NCI-H526 treated with DMSO at 0.1 percent for 48 hours (cell line): ENCODE results near the gene AACS.
A peak's percentile ranks its signal among the peaks of the same experiment; 100 is the strongest.
"Not testable (repeated sequence)": the region's sequence is repeated elsewhere in the genome, so short reads cannot be mapped to it uniquely, and the experiment has no call there.

ENCODE experiments used
- DNase-seq: peaks from one replicate; lab custom pipeline; 2025; lab: John Stamatoyannopoulos, UW

Gene AACS, protein sequence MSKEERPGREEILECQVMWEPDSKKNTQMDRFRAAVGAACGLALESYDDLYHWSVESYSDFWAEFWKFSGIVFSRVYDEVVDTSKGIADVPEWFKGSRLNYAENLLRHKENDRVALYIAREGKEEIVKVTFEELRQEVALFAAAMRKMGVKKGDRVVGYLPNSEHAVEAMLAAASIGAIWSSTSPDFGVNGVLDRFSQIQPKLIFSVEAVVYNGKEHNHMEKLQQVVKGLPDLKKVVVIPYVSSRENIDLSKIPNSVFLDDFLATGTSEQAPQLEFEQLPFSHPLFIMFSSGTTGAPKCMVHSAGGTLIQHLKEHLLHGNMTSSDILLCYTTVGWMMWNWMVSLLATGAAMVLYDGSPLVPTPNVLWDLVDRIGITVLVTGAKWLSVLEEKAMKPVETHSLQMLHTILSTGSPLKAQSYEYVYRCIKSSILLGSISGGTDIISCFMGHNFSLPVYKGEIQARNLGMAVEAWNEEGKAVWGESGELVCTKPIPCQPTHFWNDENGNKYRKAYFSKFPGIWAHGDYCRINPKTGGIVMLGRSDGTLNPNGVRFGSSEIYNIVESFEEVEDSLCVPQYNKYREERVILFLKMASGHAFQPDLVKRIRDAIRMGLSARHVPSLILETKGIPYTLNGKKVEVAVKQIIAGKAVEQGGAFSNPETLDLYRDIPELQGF

DNA sequence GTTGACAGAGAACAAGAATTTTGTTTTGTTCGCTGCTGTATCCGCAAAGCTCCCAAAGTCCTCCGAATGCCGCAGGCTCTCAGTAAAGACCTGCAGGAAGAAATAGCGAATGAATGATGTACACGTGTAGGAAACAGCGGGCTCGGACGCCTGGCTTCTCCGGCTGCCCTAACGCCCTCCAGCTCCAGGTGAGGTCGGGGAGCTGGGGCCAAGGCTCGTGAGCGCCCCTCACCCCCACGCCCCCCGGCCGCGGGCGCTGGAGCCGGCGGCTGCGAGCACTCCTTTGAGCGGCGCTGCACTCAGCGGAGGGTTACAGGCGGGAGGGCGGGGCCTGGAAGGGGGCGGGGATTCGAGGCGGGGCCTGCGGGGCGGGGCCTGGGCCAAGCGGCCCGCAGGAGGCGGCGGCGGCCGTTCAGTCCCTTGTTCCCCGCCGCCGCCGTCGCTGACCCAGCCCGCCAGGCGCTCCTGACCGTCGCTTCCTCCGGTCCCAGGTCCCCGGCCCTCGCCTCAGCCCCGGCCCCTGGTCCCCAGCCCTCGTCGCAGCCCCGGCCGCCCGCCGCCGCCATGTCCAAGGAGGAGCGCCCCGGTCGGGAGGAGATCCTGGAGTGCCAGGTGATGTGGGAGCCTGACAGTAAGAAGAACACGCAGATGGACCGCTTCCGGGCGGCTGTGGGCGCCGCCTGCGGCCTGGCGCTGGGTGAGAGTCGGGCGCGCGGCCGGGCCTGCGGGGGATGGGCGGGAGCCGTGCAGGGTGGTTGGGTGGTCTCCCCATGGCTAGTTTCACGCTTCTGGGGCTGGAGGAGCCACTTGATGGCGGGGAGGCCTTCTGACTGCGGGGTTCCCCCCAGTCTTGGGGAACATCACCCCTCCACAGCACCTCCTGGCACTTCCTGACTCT lies at the start of gene AACS:
AACS (plus strand) TSS at position 415 of the 898 bp plus-strand sequence; CDS start at position 565, 150 bp downstream.
- peak; percentile 78 for DNase-seq

DNA sequence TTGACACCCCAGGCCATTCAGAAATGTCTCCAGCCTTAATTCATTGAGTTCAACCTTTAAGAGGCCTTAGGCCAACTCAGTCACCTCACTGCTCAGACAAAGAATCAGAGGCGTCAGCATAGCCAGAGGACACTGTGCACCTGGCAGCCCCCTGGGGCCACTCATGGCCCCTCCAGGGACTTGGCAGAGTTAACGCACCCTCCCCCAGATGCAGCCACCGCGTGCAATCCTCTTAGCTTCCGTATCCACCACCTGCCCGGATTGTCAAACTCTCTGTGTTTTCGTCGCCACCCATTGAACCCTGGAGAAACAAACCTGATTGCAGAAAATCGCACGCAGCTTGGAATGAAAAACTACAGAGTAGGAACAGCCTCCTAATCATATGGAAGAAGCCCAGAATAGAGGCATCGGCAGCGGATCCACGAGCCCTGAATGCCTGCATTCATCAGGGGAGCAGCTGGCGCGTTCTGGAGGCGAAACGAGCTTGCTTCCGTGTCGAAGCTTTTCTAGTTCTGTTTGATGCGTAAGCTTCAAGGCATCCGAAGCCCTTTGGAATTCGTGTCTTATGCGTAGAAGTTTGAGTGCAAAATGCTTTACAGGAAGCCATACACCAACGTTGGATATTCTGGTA lies 49.4 kb upstream of the AACS start:
- DNase-seq, result no peak

DNA sequence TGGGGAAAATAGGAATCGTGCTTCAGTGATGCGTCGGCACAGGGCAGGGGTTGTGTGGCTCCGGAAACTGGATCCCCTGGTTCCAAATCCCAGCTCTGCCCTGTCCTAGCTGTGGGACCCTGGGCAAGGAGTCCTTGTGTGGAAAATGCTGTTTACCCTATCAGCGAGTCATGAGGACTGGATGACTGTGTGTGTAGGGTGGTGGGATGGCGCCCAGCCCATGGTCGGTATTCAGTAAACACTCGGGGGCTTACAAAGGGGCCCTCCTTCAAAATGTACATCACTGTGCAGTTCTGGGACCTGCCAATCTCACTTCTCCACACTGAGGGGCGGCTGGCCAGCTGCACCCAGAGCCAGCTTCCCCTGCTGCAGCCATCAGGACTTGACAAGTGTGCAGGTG lies 47.4 kb upstream of the AACS start:
- DNase-seq, result no peak

DNA sequence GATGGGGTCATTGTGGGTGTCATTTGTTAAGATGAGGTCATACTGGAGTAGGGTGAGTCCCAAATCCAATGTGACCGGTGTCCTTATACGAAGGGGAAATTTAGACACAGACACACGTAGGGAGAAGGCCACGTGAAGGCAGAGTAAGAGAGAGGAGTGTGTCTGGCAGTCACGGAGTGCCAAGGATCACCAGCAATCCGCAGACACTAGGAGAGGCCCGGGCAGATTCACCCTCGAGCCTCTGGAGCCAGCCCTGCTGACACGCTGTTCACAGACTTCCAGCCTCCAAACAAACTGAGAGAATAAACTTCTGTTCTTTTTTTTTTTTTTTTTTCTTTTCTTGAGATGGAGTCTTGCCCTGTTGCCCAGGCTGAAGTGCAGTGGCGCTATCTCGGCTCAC lies 46.9 kb upstream of the AACS start:
- no peak for DNase-seq

DNA sequence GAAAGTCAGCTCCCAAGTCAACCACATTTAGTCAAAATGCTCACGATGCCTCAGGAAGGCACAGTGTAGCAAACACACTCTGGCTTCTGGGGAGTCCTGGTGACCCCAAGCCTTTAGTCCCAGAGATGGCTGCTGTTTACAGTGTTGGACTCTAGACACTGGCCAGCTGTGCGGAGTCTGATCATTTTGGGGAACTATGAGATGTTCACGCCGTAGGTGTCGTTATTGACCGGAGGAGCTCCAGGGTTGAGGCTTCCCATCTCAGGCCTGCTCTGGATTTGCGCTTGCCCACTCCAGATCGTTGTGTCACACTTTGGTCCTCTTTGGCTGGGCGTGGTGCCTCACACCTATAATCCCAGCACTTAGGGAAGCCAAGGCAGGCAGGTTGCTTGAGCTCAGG lies 44.1 kb upstream of the AACS start:
- no peak for DNase-seq

DNA sequence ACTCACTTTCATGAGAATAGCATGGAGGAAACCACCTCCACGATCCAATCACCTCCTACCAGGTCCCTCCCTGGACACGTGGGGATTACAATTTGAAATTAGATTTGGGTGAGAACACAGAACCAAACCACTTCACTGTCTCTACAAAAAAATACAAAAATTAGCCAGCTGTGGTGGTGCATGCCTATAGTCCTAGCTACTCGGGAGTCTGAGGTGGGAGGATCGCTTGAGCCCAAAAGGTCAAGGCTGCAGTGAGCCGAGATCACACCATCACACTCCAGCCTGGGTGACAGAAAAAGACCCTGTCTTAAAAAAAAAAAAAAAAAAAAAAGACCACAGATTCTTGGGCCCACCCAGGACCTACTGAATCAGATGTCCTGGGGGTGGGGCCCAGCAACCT lies 43.5 kb upstream of the AACS start:
- no peak for DNase-seq

DNA sequence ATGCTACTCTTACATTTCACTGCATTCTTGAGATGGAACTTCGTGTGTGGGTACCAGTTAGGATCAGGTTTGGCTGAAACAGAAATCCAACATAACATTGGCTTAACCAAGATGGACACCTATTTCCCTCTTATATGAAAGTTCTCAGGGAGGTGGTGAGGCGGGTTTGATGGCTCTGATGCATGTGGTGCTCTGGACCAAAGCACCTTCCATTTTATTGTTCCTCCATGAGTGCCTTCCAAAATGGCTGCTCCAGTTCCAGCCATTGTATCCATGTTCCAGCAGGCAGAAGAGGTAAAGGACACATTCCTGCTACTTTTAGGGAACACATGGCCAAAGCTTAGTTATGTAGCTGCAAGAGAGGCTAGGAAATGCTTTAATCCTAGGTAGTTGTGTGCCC lies 42.2 kb upstream of the AACS start:
- DNase-seq, result no peak

DNA sequence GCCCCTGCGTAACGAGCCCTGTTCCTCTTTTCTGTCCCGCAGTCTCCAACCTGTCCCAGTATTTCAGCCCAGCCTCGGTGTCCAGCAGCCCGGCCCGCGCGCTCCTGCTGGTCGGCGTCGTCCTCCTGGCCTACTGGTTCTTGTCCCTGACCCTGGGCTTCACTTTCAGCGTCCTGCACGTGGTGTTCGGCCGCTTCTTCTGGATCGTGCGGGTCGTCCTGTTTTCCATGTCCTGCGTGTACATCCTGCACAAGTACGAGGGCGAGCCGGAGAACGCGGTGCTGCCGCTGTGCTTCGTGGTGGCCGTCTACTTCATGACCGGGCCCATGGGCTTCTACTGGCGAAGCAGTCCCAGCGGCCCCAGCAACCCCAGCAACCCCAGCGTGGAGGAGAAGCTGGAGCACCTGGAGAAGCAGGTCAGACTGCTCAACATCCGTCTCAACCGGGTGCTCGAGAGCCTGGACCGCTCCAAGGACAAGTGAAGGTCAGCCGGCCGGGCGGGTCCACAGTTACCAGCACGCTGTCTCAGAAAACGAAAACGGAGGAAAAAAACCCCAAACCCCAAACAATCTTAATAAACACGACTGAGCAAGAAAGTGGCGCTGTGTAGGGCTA lies 40.2 kb upstream of the AACS start:
- DNase-seq, result no peak

DNA sequence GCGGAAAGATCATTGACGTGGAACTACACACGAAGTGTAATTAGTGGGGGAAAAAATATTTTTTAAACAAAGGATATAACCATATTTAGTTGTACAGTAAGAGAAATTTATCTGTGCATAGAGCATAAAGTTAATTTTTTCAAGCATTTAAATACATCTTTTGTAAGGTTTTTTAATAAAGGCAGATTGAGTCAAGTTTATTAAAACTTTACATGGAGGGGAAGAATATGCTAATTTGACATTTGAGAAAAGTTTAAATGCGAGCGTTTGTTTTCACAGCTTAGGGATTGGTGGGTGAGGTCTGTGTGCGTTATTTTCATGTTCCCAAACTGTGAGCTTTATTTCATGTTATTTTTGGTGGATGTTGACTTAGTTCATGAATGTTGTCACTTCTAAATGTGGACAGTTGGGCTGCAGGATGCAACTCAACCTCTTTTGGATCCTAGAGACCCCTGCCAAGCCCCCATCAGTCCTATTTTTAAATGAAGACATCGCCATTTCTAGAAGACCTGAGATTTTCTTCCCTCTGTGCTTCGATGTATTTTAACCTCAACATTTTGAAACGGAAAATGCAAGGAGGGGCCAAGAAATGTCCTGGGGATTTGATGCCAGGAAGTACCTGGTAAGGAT lies 39.5 kb upstream of the AACS start:
- no peak for DNase-seq

DNA sequence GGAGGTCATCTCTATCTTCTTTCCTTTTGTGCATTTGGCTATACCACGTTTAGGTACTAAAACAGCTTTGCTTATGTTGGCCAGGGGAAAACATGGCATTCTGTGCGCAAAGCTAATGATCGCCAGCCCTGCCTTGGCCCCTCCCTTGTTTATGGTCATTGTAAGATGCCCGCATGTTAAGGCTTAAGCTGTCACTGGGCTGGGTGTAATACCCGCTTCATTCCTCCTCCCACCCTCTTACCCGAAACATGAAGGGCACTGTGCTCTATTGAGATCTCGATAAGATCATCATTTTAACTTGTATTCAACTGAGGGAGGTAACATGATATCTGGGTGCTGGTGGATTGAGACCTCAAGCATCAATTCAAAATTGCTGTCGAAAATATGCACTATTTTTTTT lies 37.1 kb upstream of the AACS start:
- no peak for DNase-seq

DNA sequence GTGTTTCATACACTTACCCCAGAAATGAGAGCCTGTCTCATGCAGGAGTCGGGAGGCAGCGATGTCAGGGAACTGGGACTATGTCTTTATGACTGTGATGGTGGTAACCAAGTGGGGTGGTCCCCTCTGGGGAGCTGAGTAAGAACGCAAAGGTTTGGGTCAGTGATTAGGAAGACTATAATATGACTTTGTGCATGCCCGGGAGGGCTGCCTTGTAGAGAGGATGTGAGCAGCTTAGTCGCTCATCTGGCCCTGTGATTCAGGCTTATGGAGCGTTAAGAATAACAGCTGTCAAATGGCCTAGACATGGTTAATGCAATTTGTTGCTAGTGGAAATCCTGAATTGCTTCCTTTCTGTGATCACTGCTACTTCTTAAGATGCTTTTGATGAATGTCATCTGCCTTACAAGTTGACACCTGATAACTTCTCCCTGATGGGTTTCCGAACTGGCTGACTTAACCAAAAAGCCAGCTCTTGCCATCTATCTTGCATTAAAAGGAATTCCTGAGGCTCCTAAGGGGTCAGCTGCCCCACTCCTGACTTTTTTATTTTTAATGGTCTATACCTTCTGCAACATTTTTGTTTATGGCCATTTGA lies 35.4 kb upstream of the AACS start:
- DNase-seq, result no peak

DNA sequence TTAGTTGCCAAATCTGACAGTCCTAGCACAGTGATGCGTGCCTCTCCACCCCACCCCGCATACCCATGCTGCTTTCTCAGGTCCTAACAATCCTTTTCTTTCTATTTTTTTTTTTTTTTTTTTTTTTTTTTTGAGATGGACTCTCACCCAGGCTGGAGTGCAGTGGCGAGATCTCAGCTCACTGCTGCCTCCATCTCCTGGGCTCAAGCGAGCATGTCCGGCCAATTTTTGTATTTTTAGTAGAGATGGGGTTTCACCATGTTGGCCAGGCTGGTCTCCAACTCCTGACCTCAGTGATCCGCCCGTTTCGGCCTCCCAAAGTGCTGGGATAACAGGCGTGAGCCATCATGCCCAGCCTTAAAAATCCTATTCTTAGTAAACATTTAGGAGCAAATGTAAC lies 33.8 kb upstream of the AACS start:
- DNase-seq, result not testable (repeated sequence)

DNA sequence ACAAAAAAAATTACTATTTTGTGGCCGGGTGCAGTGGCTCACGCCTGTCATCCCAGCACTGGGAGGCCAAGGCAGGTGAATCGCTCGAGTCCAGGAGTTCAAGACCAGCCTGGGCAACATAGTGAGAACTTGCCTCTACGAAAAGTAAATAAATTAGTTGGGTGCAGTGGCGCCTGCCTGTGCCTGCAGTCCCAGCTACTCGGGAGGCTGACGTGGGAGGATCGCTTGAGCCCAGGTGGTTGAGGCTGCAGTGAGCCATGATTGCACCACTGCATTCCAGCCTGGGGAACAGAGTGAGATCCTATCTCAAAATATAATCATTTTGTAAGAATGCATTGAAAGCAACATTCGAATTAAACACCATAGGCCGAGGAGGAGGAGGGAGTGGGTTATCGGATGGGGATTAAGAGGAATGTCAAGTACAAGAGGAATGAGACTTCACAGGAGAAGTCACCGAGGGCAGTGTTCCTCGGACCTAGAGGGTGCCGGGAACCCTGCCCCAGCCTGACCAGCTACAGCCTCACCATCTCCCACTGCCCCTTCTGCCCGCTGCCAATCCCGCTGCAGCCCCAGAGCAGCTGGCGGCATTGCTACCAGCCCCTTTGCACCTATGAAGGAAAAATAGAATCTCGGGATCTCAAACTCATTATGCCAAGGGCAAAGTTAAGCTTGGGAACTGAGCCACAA lies 32.6 kb upstream of the AACS start:
- no peak for DNase-seq

DNA sequence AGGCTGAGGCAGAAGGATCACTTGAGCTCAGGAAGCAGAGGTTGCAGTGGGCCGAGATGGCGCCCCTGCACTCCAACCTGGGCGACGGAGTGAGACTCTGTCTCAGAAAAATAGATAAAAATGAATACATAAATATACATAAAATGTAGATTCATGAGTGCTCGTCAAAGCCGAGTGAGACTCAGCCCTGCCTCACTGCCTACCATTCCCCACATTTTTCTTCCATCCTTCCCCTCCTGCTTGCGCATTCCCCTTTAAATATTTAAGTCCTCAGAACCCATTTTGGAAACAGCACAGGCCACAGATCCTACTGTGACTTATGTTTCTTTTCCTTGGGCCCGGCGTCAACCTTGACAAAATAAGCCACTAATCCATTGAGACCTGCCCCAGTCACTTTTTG lies 31.9 kb upstream of the AACS start:
- no peak for DNase-seq

DNA sequence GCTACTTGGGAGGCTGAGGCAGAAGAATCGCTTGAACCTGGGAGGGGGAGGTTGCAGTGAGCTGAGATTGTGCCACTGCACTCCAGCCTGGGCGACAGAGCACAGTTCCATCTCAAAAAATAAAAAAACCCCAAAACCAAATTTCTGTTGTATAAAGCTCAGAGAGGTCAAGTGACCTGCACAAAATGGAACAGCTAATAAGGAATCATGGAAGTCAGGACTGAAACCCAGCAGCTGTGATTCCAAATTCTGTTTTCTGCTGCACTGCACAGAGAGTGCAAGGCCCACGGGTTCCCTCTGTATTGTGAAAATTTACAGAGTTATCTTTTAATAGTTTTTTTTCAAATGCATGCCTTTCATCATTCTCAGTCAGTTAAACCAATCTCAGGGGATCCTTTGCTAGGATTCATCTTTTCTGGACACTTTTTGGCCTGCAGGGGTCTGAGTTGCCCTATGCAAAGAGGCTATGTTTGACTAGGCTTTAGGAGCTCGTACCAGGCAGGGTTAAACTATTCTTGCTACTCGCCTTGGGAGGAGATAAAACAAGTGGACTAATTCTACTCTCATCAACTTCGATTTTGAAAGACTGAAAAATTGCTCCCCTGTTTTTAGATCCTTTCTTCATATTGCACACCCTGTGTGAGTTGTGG lies 26.1 kb upstream of the AACS start:
- DNase-seq, result no peak

DNA sequence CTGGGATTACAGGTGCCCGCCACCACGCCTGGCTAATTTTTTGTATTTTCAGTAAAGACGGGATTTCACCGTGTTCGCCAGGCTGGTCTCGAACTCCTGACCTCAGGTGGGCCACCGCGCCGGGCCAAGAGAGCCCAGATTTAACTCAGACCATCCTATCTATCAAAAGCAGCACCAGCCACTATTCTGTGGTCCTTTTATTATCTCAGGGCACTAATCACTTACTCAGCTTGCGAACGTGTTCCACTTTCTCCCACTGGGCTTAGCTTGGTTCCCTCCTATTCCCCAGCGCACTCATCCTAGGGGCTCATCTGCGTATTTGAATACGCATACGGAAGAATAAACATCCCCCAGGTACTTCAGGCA lies 16.2 kb upstream of the AACS start:
- DNase-seq, result no peak

DNA sequence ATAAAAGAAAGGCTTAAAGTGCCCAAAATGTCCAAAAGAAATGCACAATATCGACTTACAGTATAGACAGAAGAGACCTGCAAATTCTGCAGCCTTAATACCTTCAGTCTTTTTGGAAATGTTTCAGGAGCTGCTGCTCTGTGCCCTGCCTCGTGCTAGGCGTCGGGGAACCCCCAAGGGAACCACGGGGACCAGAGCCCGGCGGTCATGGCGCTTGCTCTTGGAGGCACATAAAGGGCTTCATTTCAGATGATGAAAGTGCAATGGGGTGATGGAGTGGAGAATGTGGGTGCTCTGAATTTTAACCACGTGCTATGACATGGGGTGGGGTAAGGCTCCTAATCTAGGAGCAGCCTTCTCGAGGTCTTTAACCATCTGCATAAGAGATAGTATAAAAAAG lies 14.8 kb upstream of the AACS start:
- no peak for DNase-seq

DNA sequence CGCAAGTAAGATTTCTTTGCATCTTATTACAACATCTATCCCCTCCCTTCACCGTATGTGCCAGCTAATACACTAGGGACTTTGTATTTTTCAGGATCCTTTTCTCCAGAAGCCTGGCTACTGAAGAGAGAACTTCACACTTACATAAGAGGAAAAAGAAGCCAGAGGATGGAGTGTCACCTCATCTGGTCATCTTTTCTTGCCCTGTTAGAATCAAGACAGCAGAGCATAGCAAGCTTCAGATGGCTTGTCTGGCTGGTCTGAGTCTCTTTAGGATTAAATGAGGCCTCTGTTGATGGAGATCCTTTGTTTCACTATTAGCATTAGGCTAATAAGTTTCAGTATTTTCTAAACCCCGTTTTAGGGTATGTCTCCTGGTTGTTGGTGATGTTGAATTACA lies 14.4 kb upstream of the AACS start:
- DNase-seq, result no peak

DNA sequence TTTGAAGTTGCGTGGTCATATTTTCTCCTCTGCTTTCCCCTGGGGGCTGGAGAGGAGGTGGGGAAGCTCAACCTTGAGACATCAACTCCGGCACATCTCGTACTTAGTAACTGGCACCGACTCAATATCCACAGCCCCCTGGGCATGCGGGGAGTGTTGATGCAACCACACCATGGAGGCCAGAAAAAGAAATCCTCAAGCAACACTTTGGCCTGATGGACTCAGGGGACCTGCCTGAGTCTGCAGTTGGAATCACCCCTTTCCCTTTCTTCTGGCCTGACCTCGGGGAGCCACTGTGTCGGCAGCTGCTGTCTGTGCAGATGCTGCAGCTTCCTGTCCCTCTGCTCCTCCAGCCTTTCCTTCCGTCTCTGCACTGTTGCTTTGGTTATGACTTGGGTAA lies 11.4 kb upstream of the AACS start:
- no peak for DNase-seq

DNA sequence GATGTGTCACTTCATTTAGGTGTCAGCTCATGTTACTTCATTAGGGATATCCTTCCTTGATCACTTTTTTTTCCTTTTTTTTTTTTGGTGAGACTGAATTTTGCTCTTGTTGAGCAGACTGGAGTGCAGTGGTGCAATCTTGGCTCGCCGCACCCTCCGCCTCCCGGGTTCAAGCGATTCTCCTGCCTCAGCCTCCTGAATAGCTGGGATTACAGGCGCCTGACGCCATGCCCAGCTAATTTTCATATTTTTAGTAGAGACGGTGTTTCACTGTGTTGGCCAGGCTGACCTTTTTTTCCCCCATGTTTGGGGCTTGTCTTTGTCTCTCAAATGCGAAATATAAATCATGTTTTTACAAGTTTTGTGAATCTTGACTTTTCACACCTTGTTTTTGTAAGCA lies 9.6 kb upstream of the AACS start:
- DNase-seq, result no peak
